Progenitor cell of endocrine pancreas (in vitro differentiated cells): Measurements from ENCODE around the gene CEP170B. TPM values are rescaled to one million over a fixed set of nuclear protein-coding genes. Genes with fewer than 3 reads are reported as not detected.
A peak's percentile ranks its signal among the peaks of the same experiment; 100 is the strongest.

Experiments
- DNase-seq: peaks from one replicate; pipeline ENCODE4 v3.0.0; 2021; ENCODE audit warnings: low spot score; ENCODE audit not compliant: unreplicated experiment
- H3K27ac Mint-ChIP-seq: 2 replicates; pipeline ENCODE4 v1.8.0; 2021; ENCODE audit warnings: mild to moderate bottlenecking, moderate library complexity, mixed read lengths
- H3K27me3 Mint-ChIP-seq: 2 replicates; pipeline ENCODE4 v1.8.0; 2021; ENCODE audit warnings: mixed read lengths
- H3K36me3 Mint-ChIP-seq: 2 replicates; pipeline ENCODE4 v1.8.0; 2022; ENCODE audit warnings: mixed read lengths; ENCODE audit not compliant: insufficient read depth
- H3K4me1 Mint-ChIP-seq: 2 replicates; pipeline ENCODE4 v1.8.0; 2021; ENCODE audit warnings: low read depth, mixed read lengths
- H3K4me3 Mint-ChIP-seq: 2 replicates; pipeline ENCODE4 v1.8.0; 2021; ENCODE audit warnings: low read depth, mild to moderate bottlenecking, moderate library complexity, mixed read lengths
- H3K9me3 Mint-ChIP-seq: 2 replicates; pipeline ENCODE4 v1.8.0; 2021; ENCODE audit warnings: low read depth, mixed read lengths
- CTCF ChIP-seq: fragments of 200-600 bp; sonication (generic); IDR thresholded peaks from one replicate; pipeline ENCODE4 v1.5.0; 2021; ENCODE audit warnings: antibody characterized with exemption, mild to moderate bottlenecking; ENCODE audit not compliant: unreplicated experiment
- total RNA-seq: library from RNA; stranded (reverse); gene quantifications from 2 replicates; pipeline ENCODE4 v1.2.1, GENCODE V29; 2021

The CEP170B gene
- total RNA-seq, 1 donor from 2014 or later, result 48.9 TPM

GRCh38 chr14:104892531-104893434 lies 27.7 kb downstream of the CEP170B start:
- no peaks in the 10 kb centered on the region for H3K27me3 Mint-ChIP-seq
- H3K4me1 Mint-ChIP-seq, result peaks cover 2% of the 10 kb centered on the region
- no peak for TF ChIP-seq CTCF
- no peaks in the 10 kb centered on the region for H3K9me3 Mint-ChIP-seq
- peak; percentile 9 for DNase-seq
- H3K36me3 Mint-ChIP-seq, result peaks cover 3% of the 10 kb centered on the region
- no peak overlapping the region for H3K4me3 Mint-ChIP-seq
- no peak overlapping the region for H3K27ac Mint-ChIP-seq

- peaks cover 2% of the 10 kb centered on the region for H3K4me1 Mint-ChIP-seq
- H3K27me3 Mint-ChIP-seq, result no peaks in the 10 kb centered on the region
- no peak overlapping the region for H3K4me3 Mint-ChIP-seq
- TF ChIP-seq CTCF, result no peak
- H3K36me3 Mint-ChIP-seq, result peaks cover 3% of the 10 kb centered on the region
- no peak for DNase-seq
- no peaks in the 10 kb centered on the region for H3K9me3 Mint-ChIP-seq
- no peak overlapping the region for H3K27ac Mint-ChIP-seq
These were observed 28.6 kb downstream of the CEP170B start for GRCh38 chr14:104893435-104894207.

GRCh38 chr14:104894331-104895206 lies 29.5 kb downstream of the CEP170B start:
- TF ChIP-seq CTCF, result no peak
- Mint-ChIP-seq H3K4me1 (peaks cover 2% of the 10 kb centered on the region), H3K27me3 (peaks cover under 1% of the 10 kb centered on the region), H3K4me3 (no peak overlapping the region), H3K9me3 (no peaks in the 10 kb centered on the region), H3K36me3 (peaks cover 1% of the 10 kb centered on the region), H3K27ac (no peak overlapping the region)
- no peak for DNase-seq

- Mint-ChIP-seq H3K27ac (no peak overlapping the region), H3K27me3 (peaks cover 8% of the 10 kb centered on the region), H3K36me3 (no peaks in the 10 kb centered on the region), H3K4me1 (peaks cover 2% of the 10 kb centered on the region), H3K9me3 (no peaks in the 10 kb centered on the region), H3K4me3 (no peak overlapping the region)
- no peak for DNase-seq
- TF ChIP-seq CTCF, result no peak
These were observed 30.2 kb downstream of the CEP170B start for GRCh38 chr14:104895207-104895785.
